ENCODE results near the gene ASAH2.
"Not testable (repeated sequence)": the region's sequence is repeated elsewhere in the genome, so short reads cannot be mapped to it uniquely, and the experiment has no call there.

The ASAH2 gene

DNA sequence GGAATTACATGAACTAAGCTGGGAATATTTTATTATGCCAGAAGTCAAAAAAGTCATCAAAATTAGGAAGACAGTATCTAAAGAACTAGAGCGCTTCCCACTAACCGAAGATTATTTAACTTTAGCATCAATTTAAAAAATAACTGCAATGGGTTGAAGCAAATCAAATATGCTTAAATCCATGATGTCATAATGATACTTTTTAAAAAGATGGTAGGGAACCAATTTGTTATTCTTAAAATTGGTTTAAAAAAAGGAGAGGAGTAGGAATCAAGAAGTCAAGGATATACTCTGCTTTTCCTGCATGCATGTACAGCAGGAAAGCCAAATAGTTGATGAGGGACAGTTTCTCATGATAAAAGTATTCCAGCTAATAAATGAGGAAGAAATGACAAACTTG lies 3.2 kb upstream of the ASAH2 start:
- DNase-seq (ENCODE audit: low read depth, low spot score), result no peak

DNA sequence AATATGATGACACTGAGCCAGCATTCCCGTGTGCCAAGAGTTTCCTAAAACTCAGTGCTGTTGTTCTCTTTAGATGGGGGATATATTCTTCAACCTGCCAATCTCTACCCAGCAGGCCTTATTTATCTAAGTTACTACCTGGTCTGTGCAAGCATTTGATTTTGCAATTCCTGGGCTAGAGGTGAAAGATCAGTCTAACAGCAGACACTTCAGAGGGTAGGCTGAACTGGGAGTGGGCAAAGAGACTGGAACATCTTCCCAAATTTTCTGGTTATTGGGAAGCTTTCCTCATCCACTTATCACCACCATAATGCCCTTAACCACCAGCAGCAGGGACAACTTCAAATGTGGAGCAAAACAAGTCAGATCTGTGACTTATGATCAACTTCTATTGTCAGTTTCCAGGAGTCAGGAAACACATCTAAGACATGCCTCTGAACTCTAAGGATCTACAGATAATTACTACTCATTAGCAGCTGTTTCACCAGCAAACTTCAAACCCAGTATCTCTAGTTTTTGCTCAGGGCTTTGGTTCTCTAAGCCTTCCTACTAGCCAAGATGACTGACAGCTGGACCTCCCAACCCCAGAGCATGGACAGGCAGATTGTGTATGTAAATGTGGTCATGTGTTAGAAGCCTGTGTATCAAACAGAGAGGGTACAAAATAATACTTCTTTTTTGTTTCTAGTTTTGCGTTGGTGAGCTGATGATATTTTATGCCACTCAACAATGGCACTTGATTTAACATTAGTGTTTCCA lies 1.0 kb downstream of the ASAH2 start:
- no peak for DNase-seq (ENCODE audit: low read depth, low spot score)

DNA sequence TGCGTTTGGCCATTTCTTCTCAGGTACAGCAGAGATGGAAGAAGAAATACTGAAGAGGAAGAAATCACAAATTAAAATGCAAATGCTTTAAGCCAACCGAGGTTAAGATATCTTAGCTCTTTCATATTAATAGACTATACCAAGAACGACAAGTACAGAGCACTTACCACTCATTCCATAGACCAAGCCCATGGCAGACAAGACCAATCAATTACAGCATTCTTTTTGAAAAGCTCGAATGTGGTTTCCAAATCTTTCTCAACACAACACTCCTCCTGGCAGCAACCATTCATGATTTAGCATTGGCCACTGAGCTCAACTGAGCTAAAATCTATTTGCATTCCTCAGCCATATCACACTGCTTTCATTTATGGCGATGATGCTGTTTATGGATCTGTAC lies 2.7 kb downstream of the ASAH2 start:
- DNase-seq (ENCODE audit: low read depth, low spot score), result no peak

DNA sequence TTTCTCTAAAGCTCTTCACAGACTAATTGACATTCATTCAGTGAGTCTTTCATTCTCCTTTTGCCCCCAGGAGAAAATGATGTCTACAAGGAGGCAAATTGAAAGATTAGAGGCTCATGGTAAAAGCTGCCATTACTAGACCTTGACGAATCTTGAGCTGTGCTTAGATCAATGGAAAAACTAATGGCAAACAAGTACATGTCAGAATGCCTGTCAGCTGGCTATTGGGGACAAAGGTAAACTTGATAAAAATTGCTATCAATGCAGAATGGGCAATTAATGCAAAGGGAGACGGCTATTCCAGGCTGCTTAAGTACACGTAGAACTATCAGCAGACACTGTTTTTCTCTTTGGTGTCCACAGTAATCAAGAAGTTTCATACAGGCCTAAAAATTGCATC lies 3.3 kb downstream of the ASAH2 start:
- no peak for DNase-seq (ENCODE audit: low read depth, low spot score)

DNA sequence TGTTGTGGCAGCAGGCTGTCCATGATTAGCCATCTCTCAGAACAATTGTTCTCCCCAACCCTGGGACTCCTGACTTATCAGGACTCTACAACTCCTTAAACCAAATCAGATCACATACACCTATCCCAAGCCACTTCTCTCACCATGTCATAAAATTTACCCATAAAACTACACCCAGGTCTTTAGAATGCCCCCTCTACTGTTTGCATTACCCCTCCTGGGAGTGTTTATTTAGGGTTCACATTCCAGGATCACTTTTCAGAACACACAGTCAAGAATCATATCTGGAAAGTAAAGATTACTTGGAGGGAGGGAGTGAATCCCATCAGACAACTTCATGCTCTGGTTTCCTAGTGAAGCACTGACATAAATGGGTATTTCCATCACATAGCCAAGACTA lies 7.1 kb downstream of the ASAH2 start:
- DNase-seq (ENCODE audit: low read depth, low spot score), result no peak

DNA sequence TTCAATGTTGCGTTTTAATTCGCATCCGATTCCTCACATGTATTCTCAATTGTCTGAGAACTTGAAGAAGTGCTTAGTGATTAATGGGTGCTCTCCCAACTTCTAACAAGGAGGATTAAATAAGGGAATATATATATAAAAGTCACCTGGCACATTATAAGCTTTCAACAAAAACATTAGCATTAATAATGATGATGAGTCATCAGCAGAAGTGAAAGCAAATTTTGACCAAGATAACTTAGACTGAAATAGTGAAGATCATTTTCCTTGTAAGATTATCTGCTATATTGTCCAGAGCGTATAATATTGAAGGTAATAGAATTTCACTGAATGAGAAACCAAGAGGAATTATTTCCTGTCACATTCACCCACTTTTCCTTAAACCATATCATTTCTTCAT lies 8.5 kb downstream of the ASAH2 start:
- no peak for DNase-seq (ENCODE audit: low read depth, low spot score)

DNA sequence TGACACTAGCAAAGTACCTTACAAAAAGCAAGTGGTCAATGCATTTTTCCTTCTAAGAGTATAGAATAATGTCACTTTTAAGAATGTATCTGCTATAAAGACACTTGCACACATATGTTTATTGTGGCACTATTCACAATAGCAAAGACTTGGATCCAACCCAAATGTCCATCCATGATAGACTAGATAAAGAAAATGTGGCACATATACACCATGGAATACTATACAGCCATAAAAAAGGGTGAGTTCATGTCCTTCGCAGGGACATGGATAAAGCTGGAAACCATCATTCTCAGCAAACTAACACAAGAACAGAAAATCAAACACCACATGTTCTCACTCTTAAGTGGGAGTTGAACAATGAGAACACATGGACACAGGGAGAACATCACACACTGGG lies 9.8 kb downstream of the ASAH2 start:
- DNase-seq (ENCODE audit: low read depth, low spot score), result not testable (repeated sequence)

DNA sequence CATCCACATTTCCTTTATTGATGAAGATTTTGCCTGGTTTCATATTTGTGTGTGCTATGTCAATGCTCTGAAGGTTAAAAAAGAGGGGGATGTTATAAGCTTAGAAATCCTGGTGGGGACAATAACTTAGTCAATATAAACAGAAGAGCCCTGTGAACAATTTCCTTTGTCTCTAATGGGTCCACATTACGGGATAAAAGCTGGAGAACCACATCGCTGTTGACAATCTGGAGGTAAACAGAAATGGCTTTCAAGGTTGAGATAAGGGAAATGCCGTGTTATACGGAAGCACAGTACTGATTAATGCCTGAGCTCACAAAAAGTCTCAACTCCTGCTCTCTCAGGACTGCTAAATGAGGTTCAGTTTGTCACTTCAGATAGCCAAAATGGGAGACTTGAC lies 16.8 kb downstream of the ASAH2 start:
- DNase-seq (ENCODE audit: low read depth, low spot score), result no peak

DNA sequence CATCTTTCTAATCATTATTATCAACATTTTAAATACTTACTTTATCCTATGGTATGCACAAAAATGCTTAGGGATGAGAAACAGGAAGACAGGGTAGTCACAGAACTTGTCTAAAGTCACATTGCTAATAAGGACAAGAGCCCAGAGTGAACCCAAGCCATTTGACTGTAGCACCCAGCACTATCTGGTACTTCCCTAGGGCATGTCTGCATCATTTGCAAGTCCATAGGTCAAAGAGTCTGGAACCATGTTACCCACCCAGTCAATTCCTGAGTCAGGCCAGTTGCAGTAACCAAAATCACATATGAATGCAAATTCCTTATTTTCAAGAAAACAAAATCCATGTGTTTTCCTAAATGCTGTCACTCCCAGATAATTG lies 19.1 kb downstream of the ASAH2 start:
- no peak for DNase-seq (ENCODE audit: low read depth, low spot score)

DNA sequence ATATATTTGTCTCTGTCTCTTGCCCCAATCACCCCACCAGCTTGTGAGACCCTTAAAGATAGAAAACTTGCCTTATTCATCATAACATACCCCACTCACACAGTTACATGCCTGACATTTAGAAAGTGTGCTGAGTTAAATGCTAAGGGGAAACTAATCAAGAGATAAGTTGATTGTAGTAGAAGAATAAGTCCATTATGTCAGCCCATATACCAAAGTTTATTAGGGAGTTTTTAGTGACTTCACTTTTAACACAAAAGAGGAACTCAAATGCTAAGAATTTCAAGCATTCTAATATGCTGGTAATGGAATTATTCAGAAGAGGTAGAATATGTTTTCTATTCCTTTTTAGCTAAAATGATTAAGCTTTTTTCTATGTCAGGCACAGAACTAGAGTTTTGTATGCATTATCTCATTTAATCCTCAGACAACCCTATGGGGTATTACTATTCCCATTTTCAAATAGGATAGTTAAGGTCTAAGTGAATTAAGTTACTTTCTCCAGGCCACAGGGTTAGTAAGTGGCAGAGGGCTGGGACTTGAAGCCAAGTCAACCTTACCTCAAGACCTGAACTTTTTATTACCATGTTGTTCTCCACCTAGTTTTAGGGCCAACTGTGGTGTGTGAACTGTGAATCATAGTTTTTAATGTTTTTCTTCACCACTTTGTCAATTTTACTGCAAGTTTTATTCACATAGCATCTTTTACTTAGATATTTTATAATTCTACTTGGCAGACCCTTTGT lies 19.6 kb downstream of the ASAH2 start:
- DNase-seq (ENCODE audit: low read depth, low spot score), result no peak

DNA sequence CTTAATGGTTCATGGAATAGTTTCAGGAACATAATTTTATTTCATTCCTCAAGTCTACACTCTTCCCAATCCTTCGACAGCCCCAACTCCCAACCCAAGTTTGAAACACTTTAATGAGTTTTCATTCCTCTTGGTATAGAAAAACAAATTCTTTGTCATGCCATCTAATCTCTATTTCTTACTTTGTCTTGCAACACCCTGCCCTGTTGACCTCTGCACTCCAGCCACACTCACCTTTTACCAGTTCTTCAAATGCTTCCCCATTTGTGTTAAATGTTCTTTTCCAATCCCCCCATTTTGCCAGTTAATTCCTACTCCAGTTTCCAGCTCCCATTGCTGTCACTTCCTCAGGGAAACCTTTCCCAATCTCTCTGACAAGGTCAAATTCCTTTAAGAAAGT lies 21.9 kb downstream of the ASAH2 start:
- DNase-seq (ENCODE audit: low read depth, low spot score), result no peak

DNA sequence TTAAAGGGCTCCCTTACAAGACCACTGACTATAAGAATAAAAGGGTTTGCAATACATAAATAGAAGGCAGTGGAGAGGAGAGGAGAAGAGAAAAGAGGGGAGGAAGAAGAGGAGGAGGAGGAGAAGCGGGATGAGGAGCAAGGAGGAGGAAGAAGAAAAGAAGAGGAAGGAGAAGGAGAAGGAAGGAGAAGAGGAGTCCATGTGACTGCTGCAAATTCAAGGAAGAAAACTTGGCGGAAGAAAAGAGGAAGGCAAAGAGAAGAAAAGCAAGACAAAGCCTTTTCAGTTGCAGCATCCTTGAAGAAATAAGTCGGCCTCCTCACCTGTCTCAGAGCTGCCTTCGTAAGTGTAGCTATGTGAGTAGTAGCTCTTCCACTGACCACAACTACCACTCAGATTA lies 22.6 kb downstream of the ASAH2 start:
- no peak for DNase-seq (ENCODE audit: low read depth, low spot score)

DNA sequence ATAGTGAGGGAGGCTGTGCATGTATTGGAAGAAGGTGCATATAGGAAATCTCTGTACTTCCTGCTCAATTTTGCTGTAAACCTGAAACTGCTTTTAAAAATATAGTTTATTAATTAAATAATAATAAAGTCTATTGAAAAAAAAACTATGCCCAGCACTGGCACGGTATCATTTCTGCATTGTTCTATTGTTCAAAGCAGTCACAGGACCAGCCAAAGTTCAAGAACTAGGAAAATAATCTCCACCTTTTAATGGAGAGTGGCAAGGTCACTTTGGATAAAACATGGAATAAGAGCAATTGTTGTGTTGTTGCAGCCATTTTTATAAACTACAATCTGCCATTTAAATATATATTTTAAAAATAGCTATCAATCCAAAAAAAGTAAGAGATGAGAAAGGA lies 24.7 kb downstream of the ASAH2 start:
- DNase-seq (ENCODE audit: low read depth, low spot score), result no peak

DNA sequence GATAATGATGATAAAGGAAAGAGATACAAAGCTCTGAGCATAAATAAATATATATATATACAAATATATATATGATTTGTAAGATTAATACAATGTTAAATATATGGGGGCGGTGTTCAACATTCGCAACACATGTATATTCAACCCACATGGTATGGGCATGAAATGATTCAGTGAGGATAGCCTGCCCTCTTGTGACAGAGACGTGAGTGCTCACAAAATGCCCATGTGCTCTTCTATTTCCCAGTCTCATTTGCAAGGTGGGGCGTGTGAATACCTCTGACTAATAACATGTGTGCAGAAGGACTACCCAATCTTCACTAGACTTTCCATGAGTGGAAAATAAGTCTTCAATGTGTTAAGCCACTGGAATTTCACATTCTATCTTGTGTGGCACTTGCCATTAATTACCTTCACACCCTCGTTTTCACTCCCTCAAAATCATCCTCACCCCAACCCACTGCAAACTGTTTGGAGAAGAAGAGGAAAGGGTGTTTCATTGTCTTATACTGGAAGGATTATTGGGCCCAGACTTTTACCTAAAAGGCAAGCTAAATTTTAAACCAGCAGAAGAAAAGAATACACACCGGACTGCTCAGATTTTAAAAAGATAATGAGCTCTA lies 26.9 kb downstream of the ASAH2 start:
- DNase-seq (ENCODE audit: low read depth, low spot score), result peak; percentile 28

DNA sequence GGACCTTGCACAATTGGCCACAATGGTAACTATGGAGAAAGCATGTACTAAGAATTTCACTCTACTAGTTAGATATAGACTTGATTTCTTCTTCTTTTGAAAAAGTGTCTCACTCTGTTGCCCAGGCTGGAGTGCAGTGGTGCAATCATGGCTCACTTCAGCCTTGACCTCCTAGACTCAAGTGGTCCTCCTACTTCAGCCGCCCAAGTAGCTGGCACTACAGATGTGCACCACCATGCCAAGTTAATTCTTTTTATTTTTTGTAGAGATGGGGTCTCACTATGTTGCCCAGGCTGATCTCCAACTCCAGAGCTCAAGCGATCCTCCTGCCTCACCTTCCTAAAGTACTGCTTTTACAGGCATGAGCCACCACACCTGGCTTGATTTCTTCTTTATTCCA lies 29.1 kb downstream of the ASAH2 start:
- no peak for DNase-seq (ENCODE audit: low read depth, low spot score)

DNA sequence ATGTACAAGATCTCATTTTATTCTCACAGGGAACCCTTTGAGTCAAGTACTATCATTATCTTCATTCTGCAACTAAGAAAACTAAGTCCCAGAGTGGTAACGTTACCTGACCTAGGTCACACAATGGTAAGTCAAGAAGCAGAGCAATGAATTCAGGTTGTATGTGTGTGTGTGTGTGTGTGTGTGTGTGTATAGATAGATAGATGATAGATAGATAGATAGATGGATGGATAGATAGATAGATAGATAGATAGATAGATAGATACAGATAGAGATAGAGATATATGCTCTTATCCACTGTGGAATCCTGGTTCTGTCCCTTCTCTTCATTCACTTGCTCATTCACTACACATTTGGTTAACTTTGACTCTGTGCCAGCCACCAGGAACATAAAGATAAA lies 29.8 kb downstream of the ASAH2 start:
- DNase-seq (ENCODE audit: low read depth, low spot score), result no peak

DNA sequence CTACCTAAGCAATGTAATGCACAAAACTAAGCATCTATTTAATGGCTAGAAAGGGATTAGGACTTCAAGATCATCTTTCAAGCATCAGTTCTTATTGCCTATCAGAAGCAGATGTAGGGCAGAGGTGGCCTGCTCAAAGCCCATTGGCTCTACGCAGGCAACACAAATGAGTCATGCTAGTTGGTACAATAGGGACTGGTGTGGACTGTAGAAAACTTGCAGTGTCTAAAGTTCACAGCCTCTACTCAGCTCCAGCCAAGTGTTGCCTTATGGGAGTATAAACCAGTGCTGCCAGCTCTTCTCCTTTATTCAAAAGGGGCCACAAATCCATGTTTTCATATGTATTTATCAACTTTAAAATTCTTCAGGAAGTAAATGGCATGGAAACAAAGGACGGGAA lies 31.7 kb downstream of the ASAH2 start:
- DNase-seq (ENCODE audit: low read depth, low spot score), result no peak

DNA sequence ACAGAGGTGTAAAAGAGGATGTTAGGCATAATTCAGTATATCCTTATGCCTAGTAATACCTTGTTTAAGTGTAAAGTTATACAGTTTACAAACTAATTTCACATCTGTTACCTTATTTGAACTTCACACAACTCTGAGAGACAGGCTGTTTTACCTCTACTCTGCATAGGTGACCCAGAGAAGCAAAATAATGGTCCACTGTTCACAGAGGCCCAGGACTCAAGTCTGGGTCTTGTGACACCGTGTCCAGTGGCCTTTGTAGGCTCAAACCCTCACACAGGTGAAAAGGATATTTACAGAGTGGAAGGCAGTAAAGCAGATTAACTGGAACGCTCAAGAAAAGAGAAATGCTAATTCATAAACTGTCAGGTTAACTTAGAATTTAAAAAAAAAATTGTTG lies 32.1 kb downstream of the ASAH2 start:
- DNase-seq (ENCODE audit: low read depth, low spot score), result no peak

DNA sequence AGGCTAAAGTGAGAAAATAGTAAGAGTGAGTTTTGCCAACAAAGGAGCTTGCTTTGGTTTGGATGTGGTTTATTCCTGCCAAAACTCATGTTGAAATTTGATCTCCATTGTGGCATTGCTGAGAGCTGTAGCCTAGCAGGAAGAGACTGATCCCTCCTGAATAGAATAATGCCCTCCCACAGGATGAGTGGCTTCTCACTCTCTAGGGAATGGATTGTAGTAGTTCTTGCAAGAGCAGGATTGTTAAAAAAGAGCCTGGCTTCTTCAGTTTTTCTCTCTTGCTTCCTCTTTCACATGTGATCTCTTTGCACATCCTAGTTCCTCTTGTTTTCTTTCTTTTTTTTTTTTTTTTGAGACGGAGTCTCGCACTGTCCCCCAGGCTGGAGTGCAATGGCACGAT lies 34.4 kb downstream of the ASAH2 start:
- peak; percentile 28 for DNase-seq (ENCODE audit: low read depth, low spot score)

DNA sequence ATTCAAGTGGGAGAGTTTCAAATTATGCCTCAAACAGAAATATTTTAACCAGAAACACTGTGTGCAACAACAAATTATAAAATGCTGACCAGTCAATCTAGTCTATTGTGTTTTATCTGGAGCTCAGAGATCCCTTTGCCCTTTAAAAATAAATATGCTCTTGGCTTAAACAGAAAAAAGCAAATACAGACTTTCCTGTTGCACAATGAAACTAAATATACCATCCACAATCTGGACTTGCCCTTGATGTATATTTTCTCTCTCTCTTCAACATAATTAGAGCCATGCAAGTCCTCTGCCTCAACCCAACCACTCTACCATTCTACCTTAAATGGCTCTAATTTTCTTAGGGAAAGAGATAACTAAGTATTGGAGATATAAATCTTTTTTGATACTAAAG lies 34.9 kb downstream of the ASAH2 start:
- no peak for DNase-seq (ENCODE audit: low read depth, low spot score)

DNA sequence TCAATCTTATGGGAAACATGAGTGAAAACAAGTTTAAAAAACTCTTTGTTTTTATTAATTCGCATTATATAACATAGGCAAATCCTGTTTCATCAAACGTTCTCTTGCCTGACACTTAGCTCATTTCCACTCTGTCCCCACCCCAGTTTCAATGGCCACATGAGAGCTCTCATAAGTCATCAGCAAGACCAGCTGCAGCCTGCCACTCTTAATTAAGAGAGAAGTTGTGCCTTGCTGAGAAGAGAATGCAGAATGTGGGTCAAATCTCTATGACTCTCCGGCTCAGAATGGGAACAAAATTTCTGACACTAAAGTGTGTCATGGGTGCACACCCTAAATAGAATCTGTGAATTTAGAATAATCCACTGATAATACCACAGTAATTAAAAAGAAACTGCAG lies 39.6 kb downstream of the ASAH2 start:
- no peak for DNase-seq (ENCODE audit: low read depth, low spot score)

DNA sequence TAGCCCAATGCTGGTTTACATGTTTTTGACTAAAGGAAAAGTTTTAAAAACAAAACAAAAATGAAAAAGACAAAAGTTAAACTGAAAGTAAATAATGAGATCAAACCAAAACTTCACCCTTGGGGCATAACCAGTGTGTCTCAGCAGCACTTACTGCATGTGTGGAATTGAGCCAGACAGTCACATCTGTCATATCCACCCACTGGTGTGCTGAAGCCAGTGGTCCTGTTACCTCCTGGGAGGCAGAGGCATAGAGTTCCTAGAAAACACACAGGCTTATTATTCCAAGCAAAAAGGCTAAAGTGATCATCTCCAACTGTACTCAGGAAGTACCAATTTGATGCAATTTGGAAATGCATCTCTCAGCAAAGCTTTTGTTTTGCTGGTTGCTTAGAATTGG lies 40.4 kb downstream of the ASAH2 start:
- no peak for DNase-seq (ENCODE audit: low read depth, low spot score)
